ENCODE results near the gene LARP7.

The LARP7 gene

GRCh38 chr4:112650332-112650731 lies 13.4 kb downstream of the LARP7 start:
- TF ChIP-seq POLR2AphosphoS5 (IDR thresholded peaks at IDR 0.05; ENCODE audit: low read depth, low read length) (no peak), FOXP2 (optimal IDR thresholded peaks at IDR 0.05; ENCODE audit: borderline replicate concordance, extremely low read depth, extremely low read length, insufficient read depth) (no peak), TAF1 (IDR thresholded peaks at IDR 0.05; ENCODE audit: borderline replicate concordance, insufficient read depth, low read length) (no peak), SIN3A (IDR thresholded peaks at IDR 0.05; ENCODE audit: borderline replicate concordance, insufficient read depth, low read length) (no peak)

- no peak for TF ChIP-seq POLR2AphosphoS5 (IDR thresholded peaks at IDR 0.05; ENCODE audit: low read depth, low read length)
- no peak for TF ChIP-seq TAF1 (IDR thresholded peaks at IDR 0.05; ENCODE audit: borderline replicate concordance, insufficient read depth, low read length)
- TF ChIP-seq SIN3A (IDR thresholded peaks at IDR 0.05; ENCODE audit: borderline replicate concordance, insufficient read depth, low read length), result no peak
- TF ChIP-seq REST (IDR thresholded peaks at IDR 0.05; ENCODE audit: insufficient read depth in 1 of 2, low read depth in 2 of 2, low read length in 2 of 2), result no peak
- no peak for TF ChIP-seq FOXP2 (optimal IDR thresholded peaks at IDR 0.05; ENCODE audit: borderline replicate concordance, extremely low read depth, extremely low read length, insufficient read depth)
These were observed 14.7 kb downstream of the LARP7 start for GRCh38 chr4:112651641-112652040.

GRCh38 chr4:112652216-112652615 lies 15.3 kb downstream of the LARP7 start:
- no peak for TF ChIP-seq TAF1 (IDR thresholded peaks at IDR 0.05; ENCODE audit: borderline replicate concordance, insufficient read depth, low read length)

- TF ChIP-seq REST (IDR thresholded peaks at IDR 0.05; ENCODE audit: insufficient read depth in 1 of 2, low read depth in 2 of 2, low read length in 2 of 2) (no peak), TAF1 (IDR thresholded peaks at IDR 0.05; ENCODE audit: borderline replicate concordance, insufficient read depth, low read length) (no peak), POLR2AphosphoS5 (IDR thresholded peaks at IDR 0.05; ENCODE audit: low read depth, low read length) (no peak), SIN3A (IDR thresholded peaks at IDR 0.05; ENCODE audit: borderline replicate concordance, insufficient read depth, low read length) (no peak), FOXP2 (optimal IDR thresholded peaks at IDR 0.05; ENCODE audit: borderline replicate concordance, extremely low read depth, extremely low read length, insufficient read depth) (no peak)
These were observed 18.3 kb downstream of the LARP7 start for GRCh38 chr4:112655270-112655669.

GRCh38 chr4:112664611-112665010 lies 27.7 kb downstream of the LARP7 start:
- TF ChIP-seq SIN3A (IDR thresholded peaks at IDR 0.05; ENCODE audit: borderline replicate concordance, insufficient read depth, low read length) (no peak), TAF1 (IDR thresholded peaks at IDR 0.05; ENCODE audit: borderline replicate concordance, insufficient read depth, low read length) (no peak), FOXP2 (optimal IDR thresholded peaks at IDR 0.05; ENCODE audit: borderline replicate concordance, extremely low read depth, extremely low read length, insufficient read depth) (no peak), POLR2AphosphoS5 (IDR thresholded peaks at IDR 0.05; ENCODE audit: low read depth, low read length) (no peak), REST (IDR thresholded peaks at IDR 0.05; ENCODE audit: insufficient read depth in 1 of 2, low read depth in 2 of 2, low read length in 2 of 2) (no peak)

- TF ChIP-seq POLR2AphosphoS5 (IDR thresholded peaks at IDR 0.05; ENCODE audit: low read depth, low read length), result no peak
- TF ChIP-seq FOXP2 (optimal IDR thresholded peaks at IDR 0.05; ENCODE audit: borderline replicate concordance, extremely low read depth, extremely low read length, insufficient read depth), result no peak
- TF ChIP-seq TAF1 (IDR thresholded peaks at IDR 0.05; ENCODE audit: borderline replicate concordance, insufficient read depth, low read length), result no peak
- no peak for TF ChIP-seq REST (IDR thresholded peaks at IDR 0.05; ENCODE audit: insufficient read depth in 1 of 2, low read depth in 2 of 2, low read length in 2 of 2)
- no peak for TF ChIP-seq SIN3A (IDR thresholded peaks at IDR 0.05; ENCODE audit: borderline replicate concordance, insufficient read depth, low read length)
These were observed 31.2 kb downstream of the LARP7 start for GRCh38 chr4:112668131-112668530.
